Activated T-cell treated with anti-CD3 and anti-CD28 coated beads for 24 hours (primary cell): ENCODE measurements around the gene ACR.

Experiments used
- DNase-seq: peaks from one replicate; pipeline ENCODE4 v3.0.0-alpha.2; 2020; ENCODE audit warnings: low read depth

Gene ACR

GRCh38 chr22:50702821-50703725 is 34.9 kb upstream of the ACR start:
- DNase-seq, result no peak

- no peak for DNase-seq
These were observed 34.1 kb upstream of the ACR start for GRCh38 chr22:50703726-50704509.

- DNase-seq, result no peak
These were observed 33.3 kb upstream of the ACR start for GRCh38 chr22:50704510-50705218.

- DNase-seq, result no peak
These were observed 32.7 kb upstream of the ACR start for GRCh38 chr22:50705219-50705691.

GRCh38 chr22:50705851-50706351 is 32.1 kb upstream of the ACR start:
- DNase-seq, result no peak

GRCh38 chr22:50706481-50707125 is 31.4 kb upstream of the ACR start:
- DNase-seq, result no peak

GRCh38 chr22:50708474-50708873 is 29.5 kb upstream of the ACR start:
- no peak for DNase-seq

GRCh38 chr22:50708996-50709395 is 29.0 kb upstream of the ACR start:
- no peak for DNase-seq

GRCh38 chr22:50710221-50710620 is 27.8 kb upstream of the ACR start:
- DNase-seq, result no peak

GRCh38 chr22:50710886-50711285 is 27.1 kb upstream of the ACR start:
- DNase-seq, result no peak

GRCh38 chr22:50711446-50712340 is 26.3 kb upstream of the ACR start:
- DNase-seq, result no peak

GRCh38 chr22:50712341-50713007 is 25.5 kb upstream of the ACR start:
- no peak for DNase-seq

GRCh38 chr22:50713008-50713385 is 25.0 kb upstream of the ACR start:
- DNase-seq, result no peak

- no peak for DNase-seq
These were observed 24.4 kb upstream of the ACR start for GRCh38 chr22:50713571-50714056.

- no peak for DNase-seq
These were observed 23.9 kb upstream of the ACR start for GRCh38 chr22:50714150-50714549.

GRCh38 chr22:50714631-50715179 is 23.3 kb upstream of the ACR start:
- no peak for DNase-seq

GRCh38 chr22:50715250-50715649 is 22.8 kb upstream of the ACR start:
- no peak for DNase-seq

- DNase-seq, result no peak
These were observed 22.2 kb upstream of the ACR start for GRCh38 chr22:50715776-50716175.

GRCh38 chr22:50716290-50717024 is 21.5 kb upstream of the ACR start:
- no peak for DNase-seq
